ENCODE results near the gene PISD.
"Not testable (repeated sequence)": the region's sequence is repeated elsewhere in the genome, so short reads cannot be mapped to it uniquely, and the experiment has no call there.

Gene PISD

GRCh38 chr22:31610611-31611010 is 51.4 kb downstream of the PISD start:
- DNase-seq = no peak

DNA sequence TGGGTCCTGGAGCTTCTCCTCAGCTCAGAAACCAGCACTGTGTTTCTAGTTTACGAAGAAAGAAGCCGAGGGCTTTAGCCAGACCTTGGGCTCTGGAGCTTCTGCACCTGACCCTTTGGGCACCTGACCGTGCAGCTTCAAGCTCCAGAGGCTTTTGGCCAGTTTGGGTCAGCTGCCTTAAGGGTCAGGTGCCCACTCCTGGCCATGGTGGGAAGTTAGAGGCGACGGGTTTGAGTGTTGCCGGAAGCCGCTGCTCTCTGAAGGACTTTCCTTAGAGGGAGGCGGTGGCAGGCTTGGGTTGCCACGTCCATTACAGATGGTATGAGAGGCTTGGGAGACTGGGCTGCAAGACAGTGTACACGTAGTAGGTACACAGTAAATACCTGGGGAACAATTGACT is 52.3 kb downstream of the PISD start:
- no peak for DNase-seq

DNA sequence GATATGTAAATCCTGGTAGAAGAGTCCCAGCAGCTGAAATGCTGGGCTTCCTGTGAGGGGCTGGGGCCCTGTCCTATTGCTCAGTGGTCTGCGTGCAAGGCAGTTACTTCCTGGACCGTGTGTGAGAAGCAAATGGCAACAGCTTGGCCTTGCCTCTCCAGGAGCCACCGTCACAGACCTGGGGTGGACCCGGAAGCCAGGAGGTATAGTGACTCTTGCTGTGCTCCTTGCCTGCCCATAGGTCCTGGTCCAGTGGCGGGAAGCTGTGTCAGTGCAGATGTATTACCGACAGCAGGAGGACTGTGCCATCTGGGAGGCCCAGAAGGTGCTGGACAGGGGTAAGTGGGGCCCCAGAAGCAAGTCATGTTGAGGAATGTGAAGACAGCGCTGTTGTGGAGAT is 54.3 kb downstream of the PISD start:
- no peak for DNase-seq

- DNase-seq = no peak
Observed at GRCh38 chr22:31605851-31606585, 56.0 kb downstream of the PISD start.

GRCh38 chr22:31604746-31605705 is 57.0 kb downstream of the PISD start:
- no peak for DNase-seq

- no peak for DNase-seq
Observed at GRCh38 chr22:31604137-31604705, 57.8 kb downstream of the PISD start.

GRCh38 chr22:31603574-31603973 is 58.4 kb downstream of the PISD start:
- DNase-seq = no peak

GRCh38 chr22:31603081-31603525 is 58.9 kb downstream of the PISD start:
- DNase-seq = no peak

- no peak for DNase-seq
Observed at GRCh38 chr22:31602259-31602952, 59.6 kb downstream of the PISD start.

DNA sequence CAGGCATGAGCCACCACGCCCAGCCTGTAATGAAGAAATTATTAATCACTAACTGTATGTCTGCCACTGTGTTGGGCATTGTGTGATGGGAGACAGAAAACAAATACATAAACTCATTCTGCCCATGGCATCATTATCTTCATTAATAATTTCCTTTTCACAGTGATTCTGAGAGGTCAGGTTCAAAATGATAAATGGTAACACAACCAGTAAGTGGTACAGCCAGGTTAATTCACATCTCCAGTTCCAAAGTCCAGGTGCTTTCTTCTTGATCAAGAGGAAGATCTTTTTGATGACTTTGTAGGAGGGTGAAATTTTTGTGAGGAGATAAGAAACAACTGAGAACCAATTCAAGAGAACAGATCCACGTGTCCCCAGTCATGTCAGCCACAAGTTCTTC is 66.7 kb downstream of the PISD start:
- no peak for DNase-seq

- not testable (repeated sequence) for DNase-seq
Observed at GRCh38 chr22:31590161-31590560, 71.9 kb downstream of the PISD start.

DNA sequence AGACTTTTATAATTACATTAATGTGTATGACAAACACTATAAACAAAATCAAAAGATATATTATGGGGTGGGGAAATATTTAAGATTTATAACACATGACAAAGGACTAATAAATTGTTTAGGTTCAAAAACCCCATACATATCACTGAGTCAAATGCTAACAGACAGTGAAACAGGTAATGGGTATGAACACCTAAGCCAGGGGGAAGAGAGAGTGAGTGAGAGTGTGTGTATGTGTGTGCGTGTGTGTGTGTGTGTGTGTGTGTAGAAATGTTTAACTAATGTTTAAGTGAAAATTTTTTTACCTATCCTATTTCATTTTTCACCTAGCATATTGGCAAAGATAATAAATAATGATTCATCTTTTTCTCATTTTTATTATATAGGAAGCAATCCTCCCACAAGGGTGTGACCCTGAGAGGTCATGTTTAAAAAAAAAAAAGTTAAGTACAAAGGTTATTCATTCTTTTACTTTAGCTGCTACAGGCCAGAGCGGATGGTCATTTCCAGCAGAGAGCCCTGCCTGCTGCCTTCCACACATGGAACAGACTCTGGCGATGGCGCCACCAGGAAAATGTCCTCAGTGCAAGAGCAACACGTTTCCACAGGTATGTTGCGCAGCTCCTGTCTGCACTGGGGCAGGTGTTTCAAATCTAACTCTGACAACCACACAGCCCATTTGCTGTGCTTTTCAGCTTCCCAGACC is 72.9 kb downstream of the PISD start:
- DNase-seq = no peak

- DNase-seq = no peak
Observed at GRCh38 chr22:31586137-31586920, 75.7 kb downstream of the PISD start.

DNA sequence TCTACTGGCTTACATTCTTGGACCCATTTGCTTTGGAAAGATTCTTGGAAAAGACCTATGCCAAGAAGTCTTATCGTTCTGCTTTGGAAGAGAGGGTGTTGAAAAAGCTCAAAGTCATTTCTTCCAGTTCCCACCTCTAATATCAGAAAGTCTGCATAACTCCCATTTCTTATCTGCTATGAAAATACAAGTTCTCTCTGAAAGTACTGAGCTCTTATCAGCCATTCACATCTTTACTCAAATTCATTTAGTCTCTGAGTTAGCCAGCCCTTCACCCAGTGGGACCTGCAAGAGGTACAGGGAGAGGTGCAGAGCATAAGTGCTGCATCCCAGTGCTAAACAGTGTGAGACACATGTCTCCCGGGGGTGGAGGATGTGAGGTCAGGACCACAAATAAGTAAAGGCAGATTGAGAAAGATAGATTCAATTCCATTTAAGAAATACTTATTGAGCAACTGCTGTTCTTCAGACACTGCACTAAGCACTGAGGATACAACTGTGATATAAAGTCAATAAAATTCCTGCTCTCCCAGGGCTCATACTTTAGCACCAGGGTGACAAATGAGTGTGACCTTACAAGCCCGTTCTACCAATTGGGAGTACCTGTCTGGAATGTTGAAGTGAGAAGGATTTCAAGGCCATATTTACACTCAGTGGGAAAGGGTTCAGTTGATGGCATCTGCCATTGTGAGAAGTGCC is 76.7 kb downstream of the PISD start:
- DNase-seq = no peak

DNA sequence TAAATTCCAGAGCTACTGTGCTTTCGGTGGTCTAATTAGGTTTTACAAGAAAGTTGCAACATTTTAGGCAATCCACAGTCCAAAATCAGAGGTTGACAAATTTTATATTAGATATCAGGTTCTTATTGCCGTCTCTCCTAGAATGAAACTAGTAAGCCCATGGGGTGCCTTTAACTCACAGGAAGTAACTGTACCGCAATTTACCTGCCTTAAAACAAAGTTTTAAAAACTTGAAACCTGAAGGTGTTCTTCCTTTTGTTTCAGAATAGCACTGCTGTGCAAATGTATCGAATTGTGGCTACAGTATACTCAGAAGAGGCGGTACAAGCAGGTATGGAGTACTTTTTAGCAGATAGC is 77.2 kb downstream of the PISD start:
- DNase-seq = no peak

DNA sequence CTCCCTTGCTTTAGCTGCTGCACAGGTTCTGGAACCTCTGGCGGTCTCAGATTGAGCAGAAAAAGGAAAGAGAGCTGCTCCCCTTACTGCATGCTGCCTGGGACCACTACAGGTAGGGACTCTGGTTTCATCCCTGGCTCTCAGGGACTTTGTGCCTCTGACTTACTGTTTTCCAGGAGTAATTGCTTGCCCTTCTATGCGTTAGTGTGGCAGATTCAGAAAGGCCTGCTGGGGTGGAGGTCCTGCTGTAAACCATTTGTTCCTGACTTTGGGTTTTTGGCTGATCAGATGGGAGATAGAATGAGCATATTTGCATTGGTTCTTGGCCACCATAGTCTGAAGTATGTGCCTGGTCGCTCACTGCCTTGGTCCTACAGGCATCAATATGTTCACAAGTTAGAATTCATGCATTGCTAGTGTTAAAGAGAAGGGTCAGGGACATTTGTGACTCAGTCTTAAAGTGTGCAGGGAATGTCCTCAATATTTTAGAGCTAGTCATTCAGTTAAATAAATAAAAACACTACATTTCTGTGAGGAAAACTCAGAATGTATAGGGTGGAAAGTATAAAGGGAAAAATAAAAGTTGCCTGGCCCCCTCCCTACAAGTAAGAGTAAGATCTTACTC is 78.0 kb downstream of the PISD start:
- no peak for DNase-seq

DNA sequence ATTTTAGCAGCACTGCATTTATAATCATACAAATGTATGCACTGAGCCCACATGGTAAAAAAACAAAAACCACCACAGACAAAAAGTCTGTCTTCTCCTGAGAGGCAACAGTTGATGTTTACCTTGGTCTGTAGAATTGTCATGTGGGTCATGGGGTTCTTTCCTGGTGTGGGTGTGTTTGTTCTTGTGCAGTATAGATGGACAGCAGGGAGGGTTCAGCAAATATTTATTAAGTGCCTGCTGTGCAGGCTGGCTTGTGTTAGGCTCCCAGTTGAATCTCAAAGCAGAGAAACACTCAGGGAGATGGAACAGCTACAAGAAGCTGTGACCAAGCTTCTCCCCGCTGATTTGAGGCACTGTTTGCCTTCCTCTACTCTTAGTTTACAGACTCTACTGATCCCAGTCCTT is 82.2 kb downstream of the PISD start:
- DNase-seq = no peak

- no peak for DNase-seq
Observed at GRCh38 chr22:31578171-31578570, 83.8 kb downstream of the PISD start.

DNA sequence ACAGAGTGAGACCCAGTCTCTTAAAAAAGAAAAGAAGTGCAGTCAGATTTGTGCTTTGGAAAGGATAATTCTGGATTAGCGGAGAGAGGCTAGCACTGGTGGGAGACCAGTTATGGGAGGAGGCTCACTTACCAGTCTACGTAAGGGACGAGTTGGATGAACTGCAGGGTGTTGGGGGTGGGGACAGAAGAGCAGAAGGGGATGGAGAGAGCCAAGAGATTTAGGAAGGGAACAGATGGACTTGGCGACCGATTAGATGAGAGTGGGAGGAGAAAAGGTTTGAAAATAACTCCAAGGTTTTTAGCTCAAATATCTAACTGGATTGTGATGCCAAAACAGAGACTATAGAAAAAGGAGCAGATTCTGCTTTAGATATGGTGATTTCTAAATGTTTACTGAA is 84.3 kb downstream of the PISD start:
- DNase-seq = peak in 1 of 56 donors; percentile 10

All from amygdala (tissue), 56 donors.